H9 (cell line): ENCODE results near the gene KCNG2. TPM values are rescaled to one million over a fixed set of nuclear protein-coding genes. Genes with fewer than 3 reads are reported as not detected.

ENCODE experiments used
- DNase-seq: peaks from one replicate; pipeline ENCODE4 v3.0.0-alpha.2; 2017
- H2AFZ ChIP-seq: one replicate; pipeline ENCODE4 v1.6.1; 2013; ENCODE audit warnings: mild to moderate bottlenecking, low read length, control low read depth, moderate library complexity
- H2AK5ac ChIP-seq: 2 replicates; pipeline ENCODE4 v1.6.1; 2013; ENCODE audit warnings: low read length, control low read depth, mixed read lengths; ENCODE audit not compliant: insufficient read length
- H2BK120ac ChIP-seq: one replicate; pipeline ENCODE4 v1.6.1; 2013; ENCODE audit warnings: low read depth, mild to moderate bottlenecking, low read length, control low read depth, inconsistent platforms; ENCODE audit not compliant: poor library complexity, severe bottlenecking
- H2BK12ac ChIP-seq: 2 replicates; pipeline ENCODE4 v1.6.1; 2013; ENCODE audit warnings: low read length, control low read depth, mixed read lengths, low read depth; ENCODE audit not compliant: insufficient read length
- H2BK15ac ChIP-seq: 2 replicates; pipeline ENCODE4 v1.6.1; 2013; ENCODE audit warnings: low read depth, low read length, control low read depth
- H2BK20ac ChIP-seq: one replicate; pipeline ENCODE4 v1.6.1; 2013; ENCODE audit warnings: low read depth, mild to moderate bottlenecking, low read length, control low read depth, inconsistent platforms; ENCODE audit not compliant: poor library complexity, severe bottlenecking
- H2BK5ac ChIP-seq: 2 replicates; pipeline ENCODE4 v1.6.1; 2013; ENCODE audit warnings: low read length, control low read depth, mixed read lengths; ENCODE audit not compliant: insufficient read length
- H3K14ac ChIP-seq: 2 replicates; pipeline ENCODE4 v1.6.1; 2013; ENCODE audit warnings: low read length, control low read depth; ENCODE audit not compliant: insufficient read depth
- H3K18ac ChIP-seq: 2 replicates; pipeline ENCODE4 v1.6.1; 2013; ENCODE audit warnings: low read depth, mild to moderate bottlenecking, mixed read lengths, low read length, control low read depth; ENCODE audit not compliant: insufficient read length
- H3K23ac ChIP-seq: 2 replicates; pipeline ENCODE4 v1.6.1; 2013; ENCODE audit warnings: low read length, control low read depth, mixed read lengths, low read depth; ENCODE audit not compliant: insufficient read length
- H3K23me2 ChIP-seq: 2 replicates; pipeline ENCODE4 v1.6.1; 2013; ENCODE audit warnings: low read depth, mild to moderate bottlenecking, mixed read lengths, low read length, control low read depth; ENCODE audit not compliant: insufficient read length, poor library complexity, severe bottlenecking
- H3K27ac ChIP-seq: 2 replicates; pipeline ENCODE4 v1.5.1; 2013; ENCODE audit warnings: low read length, control low read depth, mixed read lengths, low read depth; ENCODE audit not compliant: insufficient read length
- H3K27me3 ChIP-seq: 2 replicates; pipeline ENCODE4 v1.6.1; 2013; ENCODE audit warnings: low read length, control low read depth, inconsistent platforms; ENCODE audit not compliant: insufficient read depth
- H3K4ac ChIP-seq: 2 replicates; pipeline ENCODE4 v1.6.1; 2013; ENCODE audit warnings: low read depth, mild to moderate bottlenecking, control low read depth, inconsistent platforms, low read length, moderate library complexity
- H3K4me1 ChIP-seq: 2 replicates; pipeline ENCODE4 v1.6.1; 2013; ENCODE audit warnings: low read length, control low read depth, inconsistent platforms; ENCODE audit not compliant: insufficient read depth
- H3K4me2 ChIP-seq: 2 replicates; pipeline ENCODE4 v1.6.1; 2013; ENCODE audit warnings: low read length, control low read depth, mixed read lengths; ENCODE audit not compliant: insufficient read length, insufficient read depth
- H3K56ac ChIP-seq: 2 replicates; pipeline ENCODE4 v1.6.1; 2013; ENCODE audit warnings: low read depth, mild to moderate bottlenecking, mixed read lengths, low read length, control low read depth; ENCODE audit not compliant: insufficient read length
- H3K79me1 ChIP-seq: 2 replicates; pipeline ENCODE4 v1.6.1; 2013; ENCODE audit warnings: low read depth, mild to moderate bottlenecking, moderate library complexity, low read length, control low read depth, inconsistent platforms; ENCODE audit not compliant: insufficient read depth, poor library complexity, severe bottlenecking
- H3K79me2 ChIP-seq: 2 replicates; pipeline ENCODE4 v1.6.1; 2013; ENCODE audit warnings: low read length, control low read depth, inconsistent platforms; ENCODE audit not compliant: insufficient read depth
- H3K9ac ChIP-seq: 2 replicates; pipeline ENCODE4 v1.6.1; 2013; ENCODE audit warnings: low read length, control low read depth, mixed read lengths; ENCODE audit not compliant: insufficient read length; ENCODE audit errors: extremely low read depth
- H3K9me3 ChIP-seq: one replicate; pipeline ENCODE4 v1.6.1; 2013; ENCODE audit warnings: low read depth, low read length, inconsistent platforms; ENCODE audit not compliant: control insufficient read depth
- H3T11ph ChIP-seq: one replicate; pipeline ENCODE4 v1.6.1; 2013; ENCODE audit warnings: mild to moderate bottlenecking, low read length, control low read depth, inconsistent platforms
- H4K20me1 ChIP-seq: one replicate; pipeline ENCODE4 v1.6.1; 2013; ENCODE audit not compliant: control insufficient read depth, insufficient read length, insufficient read depth
- H4K5ac ChIP-seq: 2 replicates; pipeline ENCODE4 v1.6.1; 2013; ENCODE audit warnings: low read depth, mild to moderate bottlenecking, mixed read lengths, low read length, control low read depth; ENCODE audit not compliant: insufficient read length
- H4K8ac ChIP-seq: replicated peaks from 2 replicates; pipeline ENCODE4 v1.6.1; 2013; ENCODE audit warnings: low read length, control low read depth, mixed read lengths, low read depth; ENCODE audit not compliant: insufficient read length
- H4K91ac ChIP-seq: 2 replicates; pipeline ENCODE4 v1.6.1; 2013; ENCODE audit warnings: low read depth, mild to moderate bottlenecking, moderate library complexity, mixed read lengths, low read length, control low read depth; ENCODE audit not compliant: insufficient read length
- H3K27ac Mint-ChIP-seq, 3 experiments: 2 replicates in 2 of 3; 3 replicates in 1 of 3; pipeline ENCODE4 v1.8.0; 2020 to 2021; ENCODE audit warnings: mixed read lengths in 3 of 3, mild to moderate bottlenecking in 1 of 3, moderate library complexity in 1 of 3
- H3K27me3 Mint-ChIP-seq: 2 replicates; pipeline ENCODE4 v1.8.0; 2021; ENCODE audit warnings: low read depth, mild to moderate bottlenecking, moderate library complexity, mixed read lengths
- H3K36me3 Mint-ChIP-seq, 3 experiments: 2 replicates in 2 of 3; 3 replicates in 1 of 3; pipeline ENCODE4 v1.8.0; 2020 to 2021; ENCODE audit warnings: low read depth in 3 of 3, mixed read lengths in 3 of 3; ENCODE audit not compliant: insufficient read depth in 1 of 3
- H3K4me1 Mint-ChIP-seq, 2 experiments: 2 replicates each; pipeline ENCODE4 v1.8.0; 2020; ENCODE audit warnings: mixed read lengths in 2 of 2
- H3K4me3 Mint-ChIP-seq, 2 experiments: 2 replicates in 1 of 2; 3 replicates in 1 of 2; pipeline ENCODE4 v1.8.0; 2020 to 2021; ENCODE audit warnings: mild to moderate bottlenecking in 2 of 2, mixed read lengths in 2 of 2, moderate library complexity in 1 of 2
- H3K9me3 Mint-ChIP-seq, 2 experiments: 2 replicates in 1 of 2; 3 replicates in 1 of 2; pipeline ENCODE4 v1.8.0; 2020; ENCODE audit warnings: mild to moderate bottlenecking in 2 of 2, mixed read lengths in 2 of 2, moderate library complexity in 1 of 2
- WGBS: extraction: QIAGEN DNeasy Blood & Tissue Kit; methylation state at CpG from one replicate; pipeline ENCODE4 v1.1.7; 2013; ENCODE audit warnings: missing lambda C conversion rate, low lambda C conversion rate, mixed read lengths; ENCODE audit not compliant: insufficient read length; ENCODE audit errors: extremely low coverage; 5-methylcytosine and 5-hydroxymethylcytosine counted together
- total RNA-seq: library from RNA; stranded (reverse); gene quantifications from 2 replicates; pipeline ENCODE4 v1.2.1, GENCODE V29; 2021
- TF ChIP-seq, protein P1 (sequence below): fragments of 200-600 bp; sonication (generic); conservative IDR thresholded peaks from 3 replicates; pipeline ENCODE4 v1.8.0; 2021; ENCODE audit warnings: antibody characterized with exemption, mild to moderate bottlenecking

KCNG2 gene
- total RNA-seq, 1 experiment from 2014 or later, result 0.15 TPM

DNA sequence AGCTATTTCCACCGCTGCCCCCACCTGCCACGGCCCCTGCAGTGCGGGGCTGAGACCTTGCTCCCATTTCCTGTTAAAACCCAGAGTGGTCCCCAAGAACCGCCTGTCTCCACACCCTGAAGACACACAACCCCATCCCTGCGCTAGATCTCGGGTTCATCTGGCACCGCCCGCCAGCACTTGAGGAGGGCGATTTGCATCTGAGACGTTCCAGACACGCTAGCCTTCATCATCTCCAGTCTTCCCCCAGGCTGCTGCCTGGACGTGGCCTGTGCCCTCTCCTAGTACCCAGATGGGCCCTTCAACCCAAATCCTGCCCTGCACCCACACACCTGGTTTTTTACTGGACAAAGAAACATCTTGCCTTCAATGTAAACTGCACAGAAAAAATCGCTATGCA lies 103.9 kb downstream of the KCNG2 start:
- H3K4me1 ChIP-seq, result no peaks in the 10 kb centered on the region
- no peak overlapping the region for H4K5ac ChIP-seq
- no peak overlapping the region for H4K8ac ChIP-seq
- peaks cover 35 to 51% of the 10 kb centered on the region in 2 experiments for H3K9me3 Mint-ChIP-seq
- H3K56ac ChIP-seq, result no peak overlapping the region
- no peak overlapping the region for H3K18ac ChIP-seq
- no peak overlapping the region for H2BK20ac ChIP-seq
- H2AFZ ChIP-seq, result no peak overlapping the region
- H4K20me1 ChIP-seq, result no peaks in the 10 kb centered on the region
- no peak overlapping the region for H3K23ac ChIP-seq
- peaks cover 16% of the 10 kb centered on the region for H3K27me3 Mint-ChIP-seq
- H3K4me3 Mint-ChIP-seq, result no peak overlapping the region
- peaks cover 21% of the 10 kb centered on the region for H3K9me3 ChIP-seq
- peaks cover 23 to 48% (median 34%) of the 10 kb centered on the region in 3 experiments for H3K36me3 Mint-ChIP-seq
- H3K79me2 ChIP-seq, result no peaks in the 10 kb centered on the region
- TF ChIP-seq, protein P1, sequence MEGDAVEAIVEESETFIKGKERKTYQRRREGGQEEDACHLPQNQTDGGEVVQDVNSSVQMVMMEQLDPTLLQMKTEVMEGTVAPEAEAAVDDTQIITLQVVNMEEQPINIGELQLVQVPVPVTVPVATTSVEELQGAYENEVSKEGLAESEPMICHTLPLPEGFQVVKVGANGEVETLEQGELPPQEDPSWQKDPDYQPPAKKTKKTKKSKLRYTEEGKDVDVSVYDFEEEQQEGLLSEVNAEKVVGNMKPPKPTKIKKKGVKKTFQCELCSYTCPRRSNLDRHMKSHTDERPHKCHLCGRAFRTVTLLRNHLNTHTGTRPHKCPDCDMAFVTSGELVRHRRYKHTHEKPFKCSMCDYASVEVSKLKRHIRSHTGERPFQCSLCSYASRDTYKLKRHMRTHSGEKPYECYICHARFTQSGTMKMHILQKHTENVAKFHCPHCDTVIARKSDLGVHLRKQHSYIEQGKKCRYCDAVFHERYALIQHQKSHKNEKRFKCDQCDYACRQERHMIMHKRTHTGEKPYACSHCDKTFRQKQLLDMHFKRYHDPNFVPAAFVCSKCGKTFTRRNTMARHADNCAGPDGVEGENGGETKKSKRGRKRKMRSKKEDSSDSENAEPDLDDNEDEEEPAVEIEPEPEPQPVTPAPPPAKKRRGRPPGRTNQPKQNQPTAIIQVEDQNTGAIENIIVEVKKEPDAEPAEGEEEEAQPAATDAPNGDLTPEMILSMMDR, result no peak
- DNase-seq, result no peak
- H3K4ac ChIP-seq, result no peak overlapping the region
- no peaks in the 10 kb centered on the region for H3K27me3 ChIP-seq
- no CpG with 5 or more reads among the region's 13 CpGs for WGBS
- no peak overlapping the region for H2BK120ac ChIP-seq
- H3K14ac ChIP-seq, result no peak overlapping the region
- H3K4me2 ChIP-seq, result no peak overlapping the region
- H3K23me2 ChIP-seq, result no peaks in the 10 kb centered on the region
- H4K91ac ChIP-seq, result no peak overlapping the region
- H3K79me1 ChIP-seq, result no peaks in the 10 kb centered on the region
- no peak overlapping the region for H2BK15ac ChIP-seq
- H3K27ac ChIP-seq, result no peak overlapping the region
- H3K9ac ChIP-seq, result no peak overlapping the region
- H2BK12ac ChIP-seq, result no peak overlapping the region
- no peak overlapping the region for H2BK5ac ChIP-seq
- no peak overlapping the region for H3K27ac Mint-ChIP-seq
- no peaks in the 10 kb centered on the region for H3K4me1 Mint-ChIP-seq
- H3T11ph ChIP-seq, result no peak overlapping the region
- no peak overlapping the region for H2AK5ac ChIP-seq
